H1 (cell line): ENCODE measurements around the gene TRPV4. TPM values are rescaled to one million over a fixed set of nuclear protein-coding genes. Genes with fewer than 3 reads are reported as not detected.

Experiments used
- CTCF ChIA-PET: fragments of 300-600 bp; sonication (Branson Sonifier 250); formaldehyde crosslinking; loops from one replicate; lab custom pipeline; 2021; ENCODE audit not compliant: partially characterized antibody; lab: Charles Lee
- POLR2A ChIA-PET: fragments of 300-600 bp; sonication (Branson Sonifier 250); formaldehyde crosslinking; loops from one replicate; lab custom pipeline; 2021; ENCODE audit warnings: inconsistent platforms; ENCODE audit not compliant: partially characterized antibody; lab: Charles Lee
- DNase-seq, 2 experiments: peaks; one replicate each; pipeline versions ENCODE4 v3.0.0 to v3.0.0-alpha.2; 2010 to 2022; ENCODE audit warnings: low spot score in 2 of 2, low read depth in 1 of 2, mixed read lengths in 1 of 2
- FAIRE-seq: peaks from 2 replicates; lab custom pipeline; 2011; peaks lifted over from hg19 to GRCh38; lab: Jason Lieb, UNC
- H2AFZ ChIP-seq: 2 replicates; pipeline ENCODE4 v1.8.1; 2012; ENCODE audit warnings: low read length, inconsistent platforms
- H2AK5ac ChIP-seq: 2 replicates; pipeline ENCODE4 v1.6.1; 2013; ENCODE audit warnings: low read depth, low read length
- H2BK120ac ChIP-seq: replicated peaks from 2 replicates; pipeline ENCODE3; 2013; ENCODE audit warnings: low read depth, low read length, inconsistent platforms
- H2BK12ac ChIP-seq: 2 replicates; pipeline ENCODE4 v1.6.1; 2013; ENCODE audit warnings: low read depth, low read length
- H2BK15ac ChIP-seq: 2 replicates; pipeline ENCODE4 v1.6.1; 2013; ENCODE audit warnings: low read length
- H2BK20ac ChIP-seq: 2 replicates; pipeline ENCODE4 v1.6.1; 2013; ENCODE audit warnings: low read length
- H2BK5ac ChIP-seq: 2 replicates; pipeline ENCODE4 v1.6.1; 2013; ENCODE audit warnings: low read depth, low read length
- H3K14ac ChIP-seq: 2 replicates; pipeline ENCODE4 v1.6.1; 2013; ENCODE audit warnings: inconsistent platforms; ENCODE audit not compliant: insufficient read length
- H3K18ac ChIP-seq: 2 replicates; pipeline ENCODE4 v1.6.1; 2013; ENCODE audit warnings: low read length; ENCODE audit errors: extremely low read depth
- H3K23ac ChIP-seq: 2 replicates; pipeline ENCODE4 v1.6.1; 2013; ENCODE audit warnings: inconsistent platforms; ENCODE audit not compliant: insufficient read length
- H3K23me2 ChIP-seq: 2 replicates; pipeline ENCODE4 v1.6.1; 2013; ENCODE audit warnings: low read depth, low read length
- H3K27ac ChIP-seq: 2 replicates; pipeline ENCODE4 v1.6.1; 2011; ENCODE audit warnings: low read depth, low read length, inconsistent platforms
- H3K27me3 ChIP-seq, 4 experiments: replicated peaks in 1 of 4; 1 replicate in 1 of 4; 2 replicates in 3 of 4; pipeline versions ENCODE4 v1.6.1 to v1.8.1; 2011 to 2013; ENCODE audit warnings: low read length in 3 of 4, mild to moderate bottlenecking in 3 of 4, inconsistent platforms in 2 of 4, mixed read lengths in 2 of 4, moderate library complexity in 1 of 4; ENCODE audit not compliant: control insufficient read depth in 3 of 4, insufficient read depth in 3 of 4; ENCODE audit errors: extremely low read depth in 1 of 4
- H3K36me3 ChIP-seq, 4 experiments: 2 replicates each; pipeline versions ENCODE4 v1.6.1 to v1.8.1; 2011 to 2013; ENCODE audit warnings: mild to moderate bottlenecking in 4 of 4, low read length in 3 of 4, moderate library complexity in 2 of 4, control low read depth in 1 of 4, inconsistent platforms in 1 of 4; ENCODE audit not compliant: insufficient read depth in 4 of 4, control insufficient read depth in 2 of 4
- H3K4ac ChIP-seq: replicated peaks from 2 replicates; pipeline ENCODE3; 2013; ENCODE audit warnings: low read length, low read depth, mixed read lengths, inconsistent platforms; ENCODE audit not compliant: insufficient read length
- H3K4me1 ChIP-seq, 4 experiments: replicated peaks in 1 of 4; 1 replicate in 1 of 4; 2 replicates in 3 of 4; pipeline versions ENCODE4 v1.6.1 to v1.8.1; 2011 to 2013; ENCODE audit warnings: low read length in 3 of 4, inconsistent platforms in 2 of 4, mixed read lengths in 1 of 4; ENCODE audit not compliant: insufficient read depth in 4 of 4, control insufficient read depth in 3 of 4
- H3K4me2 ChIP-seq, 2 experiments: 2 replicates each; pipeline versions ENCODE4 v1.6.1 to v1.8.1; 2011 to 2013; ENCODE audit warnings: low read depth in 2 of 2, low read length in 2 of 2, control low read depth in 1 of 2, inconsistent platforms in 1 of 2, mild to moderate bottlenecking in 1 of 2; ENCODE audit not compliant: insufficient read depth in 1 of 2
- H3K4me3 ChIP-seq, 4 experiments: fragments of 200-600, 300-600 bp in 1 of 4; sonication (generic), shearing (Covaris generic), sonication (Bioruptor Twin) in 1 of 4; 2 replicates each; pipeline versions ENCODE4 v1.5.1 to v1.8.1; 2011 to 2016; ENCODE audit warnings: low read length in 4 of 4, low read depth in 3 of 4, control low read depth in 2 of 4, inconsistent platforms in 2 of 4, mild to moderate bottlenecking in 2 of 4, mixed read lengths in 1 of 4, moderate library complexity in 1 of 4; ENCODE audit not compliant: insufficient read depth in 2 of 4; ENCODE audit errors: extremely low read depth in 1 of 4
- H3K56ac ChIP-seq: replicated peaks from 2 replicates; pipeline ENCODE3; 2013; ENCODE audit warnings: low read depth, mild to moderate bottlenecking, mixed read lengths, low read length, inconsistent platforms; ENCODE audit not compliant: insufficient read length
- H3K79me1 ChIP-seq: 2 replicates; pipeline ENCODE4 v1.6.1; 2013; ENCODE audit warnings: low read depth, low read length, control low read depth
- H3K79me2 ChIP-seq, 2 experiments: 2 replicates each; pipeline versions ENCODE4 v1.6.1 to v1.8.1; 2012 to 2013; ENCODE audit warnings: low read length in 2 of 2, mild to moderate bottlenecking in 2 of 2, inconsistent platforms in 1 of 2; ENCODE audit not compliant: insufficient read depth in 2 of 2, control insufficient read depth in 1 of 2
- H3K9ac ChIP-seq, 4 experiments: replicated peaks in 1 of 4; 1 replicate in 1 of 4; 2 replicates in 3 of 4; pipeline versions ENCODE4 v1.6.1 to v1.8.1; 2011 to 2013; ENCODE audit warnings: low read depth in 3 of 4, low read length in 3 of 4, control low read depth in 2 of 4, mild to moderate bottlenecking in 2 of 4, moderate library complexity in 2 of 4, inconsistent platforms in 1 of 4; ENCODE audit errors: extremely low read depth in 1 of 4
- H3K9me3 ChIP-seq, 2 experiments: 2 replicates each; pipeline versions ENCODE4 v1.6.1 to v1.8.1; 2012 to 2013; ENCODE audit warnings: mild to moderate bottlenecking in 2 of 2, moderate library complexity in 2 of 2, control low read depth in 1 of 2, inconsistent platforms in 1 of 2, low read depth in 1 of 2, low read length in 1 of 2, mixed read lengths in 1 of 2; ENCODE audit not compliant: insufficient read depth in 2 of 2
- H4K20me1 ChIP-seq, 2 experiments: replicated peaks in 1 of 2; 2 replicates each; pipeline versions ENCODE3 to v1.8.1; 2011 to 2013; ENCODE audit warnings: inconsistent platforms in 2 of 2, low read length in 2 of 2, mild to moderate bottlenecking in 1 of 2; ENCODE audit not compliant: insufficient read depth in 2 of 2, control insufficient read depth in 1 of 2
- H4K5ac ChIP-seq: 2 replicates; pipeline ENCODE4 v1.6.1; 2013; ENCODE audit warnings: low read length, low read depth, mixed read lengths, inconsistent platforms; ENCODE audit not compliant: insufficient read length
- H4K8ac ChIP-seq: 2 replicates; pipeline ENCODE4 v1.8.0; 2013; ENCODE audit warnings: mild to moderate bottlenecking, moderate library complexity, low read length, inconsistent platforms; ENCODE audit not compliant: insufficient read depth; ENCODE audit errors: extremely low read depth
- H4K91ac ChIP-seq: replicated peaks from 2 replicates; pipeline ENCODE3; 2013; ENCODE audit warnings: low read length, mixed read lengths, inconsistent platforms; ENCODE audit not compliant: insufficient read length
- BACH1 ChIP-seq: IDR thresholded peaks from 2 replicates; pipeline ENCODE4 v1.6.1; 2012; ENCODE audit warnings: low read length, improper control_type of control experiment
- BCL11A ChIP-seq, 2 experiments: IDR thresholded peaks; one replicate each; pipeline ENCODE4 v1.6.1; 2011; ENCODE audit warnings: low read depth in 2 of 2, low read length in 2 of 2, mild to moderate bottlenecking in 2 of 2
- CBX5 ChIP-seq: fragments of 300-800, 300-1000 bp; sonication (generic); IDR thresholded peaks from 2 replicates; pipeline ENCODE4 v1.7.1; 2016; ENCODE audit warnings: antibody characterized with exemption, low read length, low read depth
- CBX8 ChIP-seq: fragments of 300-800, 300-1000 bp; sonication (generic); IDR thresholded peaks from 2 replicates; pipeline ENCODE4 v1.7.1; 2016; ENCODE audit warnings: low read depth, low read length, borderline replicate concordance
- EZH2 ChIP-seq: fragments of 200-600 bp; sonication (generic); IDR thresholded peaks from 2 replicates; pipeline ENCODE4 v1.7.1; 2012; ENCODE audit warnings: low read depth, mild to moderate bottlenecking, moderate library complexity, low read length, inconsistent platforms; ENCODE audit not compliant: severe bottlenecking
- PHF8 ChIP-seq: fragments of 200-600 bp; sonication (generic); conservative IDR thresholded peaks from 2 replicates; pipeline ENCODE4 v1.7.1; 2012; ENCODE audit warnings: low read depth, mild to moderate bottlenecking, inconsistent platforms, low read length, moderate library complexity
- SAP30 ChIP-seq: fragments of 300-600 bp; sonication (generic); IDR thresholded peaks from 2 replicates; pipeline ENCODE4 v1.7.1; 2012; ENCODE audit warnings: low read length, moderate library complexity, mild to moderate bottlenecking, inconsistent platforms; ENCODE audit not compliant: insufficient read depth, insufficient replicate concordance
- SUZ12 ChIP-seq: fragments of 200-600 bp; sonication (generic); IDR thresholded peaks from 2 replicates; pipeline ENCODE4 v1.6.1; 2012; ENCODE audit warnings: mild to moderate bottlenecking, inconsistent platforms, low read length, moderate library complexity, mixed read lengths
- WGBS, 2 experiments: shearing (Covaris generic) in 1 of 2; methylation state at CpG; one replicate each; pipeline versions ENCODE4 v1.1.6 to v1.1.7; 2013 to 2015; ENCODE audit warnings: low lambda C conversion rate in 2 of 2, mixed read lengths in 2 of 2, inconsistent platforms in 1 of 2, low coverage in 1 of 2, missing lambda C conversion rate in 1 of 2; ENCODE audit not compliant: insufficient replicate concordance in 2 of 2, insufficient coverage in 1 of 2, insufficient read length in 1 of 2; ENCODE audit errors: extremely low coverage in 1 of 2, missing lambda C conversion rate in 1 of 2; 5-methylcytosine and 5-hydroxymethylcytosine counted together
- polyA plus RNA-seq, 7 experiments: library from polyadenylated mRNA; depleted of rRNA in 3 of 7; stranded (reverse) in 5 of 7; unstranded in 2 of 7; fragments of >200 nt in 5 of 7; fragments of 200-250 nt in 2 of 7; gene quantifications; 1 replicate in 5 of 7; 2 replicates in 1 of 7; 4 replicates in 1 of 7; pipeline versions ENCODE4 v1.2.1 to v1.2.3, GENCODE V29; 2011 to 2013; ENCODE audit warnings: missing spikeins in 2 of 7, mixed read lengths in 2 of 7
- total RNA-seq: library from RNA; stranded (reverse); fragmentation: NEBNext Ultra II Directional; extraction: Animal tissue kit (Norgen Biotek cat#: 25700); gene quantifications from 2 replicates; pipeline ENCODE4 v1.2.1, GENCODE V29; 2021
- TF ChIP-seq, protein P1 (sequence below): IDR thresholded peaks from 2 replicates; pipeline ENCODE4 v1.6.1; 2012; ENCODE audit warnings: inconsistent platforms
- TF ChIP-seq, protein P2 (sequence below): IDR thresholded peaks from 2 replicates; pipeline ENCODE4 v1.6.1; 2011; ENCODE audit warnings: low read depth, mild to moderate bottlenecking, low read length; ENCODE audit not compliant: insufficient read depth

Gene TRPV4
- total and polyA plus RNA-seq, 2 of the 8 experiments (the other 6 are each of a cell fraction or from before 2014, with no cell fraction given) = 2.1 to 6.2 TPM

DNA sequence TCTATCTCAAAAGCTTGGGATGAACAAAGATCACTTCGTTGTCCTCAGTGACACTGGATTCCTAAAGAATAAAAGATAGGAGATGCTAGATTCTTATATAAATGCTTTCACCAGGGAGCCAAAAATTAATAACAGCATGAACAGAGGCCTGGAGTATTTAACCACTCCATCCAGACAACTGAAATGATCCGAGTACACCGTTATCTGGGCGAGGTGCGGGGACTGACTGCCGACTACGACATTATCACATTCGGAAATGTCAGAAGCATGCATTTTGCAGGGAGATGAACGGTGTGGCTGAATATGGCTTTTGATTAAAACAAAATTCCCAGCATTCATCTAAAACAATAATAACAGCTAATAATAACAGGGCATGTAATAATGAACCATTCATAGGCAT, 56.6 kb downstream of the TRPV4 start:
- H3K4me1 ChIP-seq = peaks cover 0 to 8% (median 3%) of the 10 kb centered on the region in 4 experiments; a peak in 2 of 7 replicates
- no peak overlapping the region for H2BK5ac ChIP-seq
- no peaks in the 10 kb centered on the region for H3K79me2 ChIP-seq
- DNase-seq = no peak
- no peak overlapping the region for H3K18ac ChIP-seq
- H4K8ac ChIP-seq = no peak overlapping the region
- H3K4me2 ChIP-seq = no peak overlapping the region
- H3K9ac ChIP-seq = no peak overlapping the region
- no peak overlapping the region for H3K4me3 ChIP-seq
- TF ChIP-seq, protein P1, sequence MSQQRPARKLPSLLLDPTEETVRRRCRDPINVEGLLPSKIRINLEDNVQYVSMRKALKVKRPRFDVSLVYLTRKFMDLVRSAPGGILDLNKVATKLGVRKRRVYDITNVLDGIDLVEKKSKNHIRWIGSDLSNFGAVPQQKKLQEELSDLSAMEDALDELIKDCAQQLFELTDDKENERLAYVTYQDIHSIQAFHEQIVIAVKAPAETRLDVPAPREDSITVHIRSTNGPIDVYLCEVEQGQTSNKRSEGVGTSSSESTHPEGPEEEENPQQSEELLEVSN = no peak
- TF ChIP-seq BCL11A (IDR thresholded peaks at IDR 0.05; ENCODE audit: low read depth in 2 of 2, low read length in 2 of 2) (no peak), EZH2 (no peak), PHF8 (no peak), SAP30 (no peak), SUZ12 (no peak), BACH1 (no peak), CBX5 (no peak), CBX8 (no peak)
- TF ChIP-seq, protein P2, sequence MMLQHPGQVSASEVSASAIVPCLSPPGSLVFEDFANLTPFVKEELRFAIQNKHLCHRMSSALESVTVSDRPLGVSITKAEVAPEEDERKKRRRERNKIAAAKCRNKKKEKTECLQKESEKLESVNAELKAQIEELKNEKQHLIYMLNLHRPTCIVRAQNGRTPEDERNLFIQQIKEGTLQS = no peak
- TF ChIP-seq, all 59 proteins: peak for 0
- ChIA-PET CTCF (interaction anchor here (1.0 to 11.2 kb wide), 19 partner anchors 9 to 258 kb away, joined by 3 to 163 read pairs (median 5); partner anchors contain the start of gene FAM222A), POLR2A (no interaction called here)
- H3K36me3 ChIP-seq = no peaks in the 10 kb centered on the region
- H3K27ac ChIP-seq = no peak overlapping the region
- no peak overlapping the region for H3K23ac ChIP-seq
- H2AK5ac ChIP-seq = no peak overlapping the region
- H3K23me2 ChIP-seq = no peaks in the 10 kb centered on the region
- no peak overlapping the region for H2BK12ac ChIP-seq
- no peaks in the 10 kb centered on the region for H3K27me3 ChIP-seq
- H2BK20ac ChIP-seq = no peak overlapping the region
- H4K5ac ChIP-seq = no peak overlapping the region
- no peaks in the 10 kb centered on the region for H4K20me1 ChIP-seq
- H3K9me3 ChIP-seq = no peaks in the 10 kb centered on the region
- no peaks in the 10 kb centered on the region for H3K79me1 ChIP-seq
- H3K56ac ChIP-seq = no peak overlapping the region
- H2BK15ac ChIP-seq = no peak overlapping the region
- no peak overlapping the region for H4K91ac ChIP-seq
- H2AFZ ChIP-seq = no peak overlapping the region
- FAIRE-seq = no peak
- H3K4ac ChIP-seq = no peak overlapping the region
- no peak overlapping the region for H2BK120ac ChIP-seq
- 91% methylated on average over 9 of the region's 9 CpGs; no CpG with 5 or more reads in 1 of the 2 experiments for WGBS, 2 experiments
- no peak overlapping the region for H3K14ac ChIP-seq
